GM23338 (cell line): Measurements from ENCODE around the gene FNDC11.

Experiments
- EZH2 ChIP-seq: fragments of 200-600 bp; sonication (generic); IDR thresholded peaks from one replicate; pipeline ENCODE4 v1.8.0; 2017; ENCODE audit warnings: antibody characterized with exemption, mild to moderate bottlenecking, low read depth; ENCODE audit not compliant: unreplicated experiment
- EZH2phosphoT487 ChIP-seq: fragments of 200-600 bp; sonication (generic); IDR thresholded peaks from one replicate; pipeline ENCODE4 v1.8.1; 2018; ENCODE audit warnings: antibody characterized with exemption; ENCODE audit not compliant: unreplicated experiment
- JUNB ChIP-seq: IDR thresholded peaks from one replicate; pipeline ENCODE4 v1.6.1; 2016; ENCODE audit warnings: antibody characterized with exemption; ENCODE audit not compliant: unreplicated experiment
- NANOG ChIP-seq: IDR thresholded peaks from 2 replicates; pipeline ENCODE4 v1.6.1; 2016; ENCODE audit warnings: antibody characterized with exemption, borderline replicate concordance
- POLR2AphosphoS5 ChIP-seq: IDR thresholded peaks from 2 replicates; pipeline ENCODE4 v1.6.1; 2016; ENCODE audit warnings: antibody characterized with exemption, low read depth
- TF ChIP-seq, protein P1 (sequence below), 2 experiments: fragments of 200-600 bp in 1 of 2; sonication (generic) in 1 of 2; conservative IDR thresholded peaks; 2 replicates each; pipeline versions ENCODE4 v1.5.1 to v1.6.1; 2016 to 2017; ENCODE audit warnings: antibody characterized with exemption in 2 of 2, low read depth in 2 of 2, mild to moderate bottlenecking in 2 of 2, moderate library complexity in 1 of 2

DNA sequence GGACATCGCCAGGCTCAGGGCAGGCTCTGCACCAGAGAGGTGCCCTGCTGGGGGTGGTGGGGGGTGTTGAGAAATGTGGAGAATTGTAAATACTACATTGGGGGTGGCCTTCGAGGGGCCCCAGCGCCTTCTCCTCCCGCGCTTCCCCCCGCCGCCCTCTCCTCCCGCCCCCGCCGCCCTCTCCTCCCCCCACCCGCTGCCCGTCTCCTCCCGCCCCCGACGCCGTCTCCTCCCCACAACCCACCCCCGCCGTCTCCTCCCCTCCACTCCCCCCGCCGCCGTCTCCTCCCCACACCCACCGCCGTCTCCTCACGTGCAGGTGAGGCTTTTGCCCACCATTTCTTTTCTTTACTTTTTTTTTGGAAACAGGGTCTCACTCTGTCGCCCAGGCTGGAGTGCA, 4.9 kb upstream of the FNDC11 start:
- TF ChIP-seq, protein P1, sequence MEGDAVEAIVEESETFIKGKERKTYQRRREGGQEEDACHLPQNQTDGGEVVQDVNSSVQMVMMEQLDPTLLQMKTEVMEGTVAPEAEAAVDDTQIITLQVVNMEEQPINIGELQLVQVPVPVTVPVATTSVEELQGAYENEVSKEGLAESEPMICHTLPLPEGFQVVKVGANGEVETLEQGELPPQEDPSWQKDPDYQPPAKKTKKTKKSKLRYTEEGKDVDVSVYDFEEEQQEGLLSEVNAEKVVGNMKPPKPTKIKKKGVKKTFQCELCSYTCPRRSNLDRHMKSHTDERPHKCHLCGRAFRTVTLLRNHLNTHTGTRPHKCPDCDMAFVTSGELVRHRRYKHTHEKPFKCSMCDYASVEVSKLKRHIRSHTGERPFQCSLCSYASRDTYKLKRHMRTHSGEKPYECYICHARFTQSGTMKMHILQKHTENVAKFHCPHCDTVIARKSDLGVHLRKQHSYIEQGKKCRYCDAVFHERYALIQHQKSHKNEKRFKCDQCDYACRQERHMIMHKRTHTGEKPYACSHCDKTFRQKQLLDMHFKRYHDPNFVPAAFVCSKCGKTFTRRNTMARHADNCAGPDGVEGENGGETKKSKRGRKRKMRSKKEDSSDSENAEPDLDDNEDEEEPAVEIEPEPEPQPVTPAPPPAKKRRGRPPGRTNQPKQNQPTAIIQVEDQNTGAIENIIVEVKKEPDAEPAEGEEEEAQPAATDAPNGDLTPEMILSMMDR (conservative IDR thresholded peaks at IDR 0.05; ENCODE audit: low read depth in 2 of 2) = no peak
- TF ChIP-seq EZH2 (no peak), POLR2AphosphoS5 (no peak), EZH2phosphoT487 (no peak), NANOG (no peak), JUNB (no peak)
